ENCODE results near the gene PIAS4.

PIAS4 gene

GRCh38 chr19:4015705-4016402 is 8.3 kb downstream of the PIAS4 start:
- DNase-seq (ENCODE audit: low read depth), result no peak
- TF ChIP-seq CTCF (conservative IDR thresholded peaks at IDR 0.05; ENCODE audit: low read length), result no peak
- H3K4me3 ChIP-seq (ENCODE audit: low read length), result no peak overlapping the region

- no peak for TF ChIP-seq CTCF (conservative IDR thresholded peaks at IDR 0.05; ENCODE audit: low read length)
Measured at GRCh38 chr19:4016486-4016885, 8.9 kb downstream of the PIAS4 start.

GRCh38 chr19:4016903-4017638 is 9.5 kb downstream of the PIAS4 start:
- DNase-seq (ENCODE audit: low read depth), result no peak
- no peak overlapping the region for H3K4me3 ChIP-seq (ENCODE audit: low read length)
- TF ChIP-seq CTCF (conservative IDR thresholded peaks at IDR 0.05; ENCODE audit: low read length), result no peak

More at GRCh38 chr19:4016486-4016885, 8.9 kb downstream of the PIAS4 start:
- DNase-seq (ENCODE audit: low read depth), result no peak
- no peak overlapping the region for H3K4me3 ChIP-seq (ENCODE audit: low read length)

GRCh38 chr19:4018140-4018613 is 10.6 kb downstream of the PIAS4 start:
- H3K4me3 ChIP-seq (ENCODE audit: low read length), result no peak overlapping the region
- TF ChIP-seq CTCF (conservative IDR thresholded peaks at IDR 0.05; ENCODE audit: low read length), result no peak
- no peak for DNase-seq (ENCODE audit: low read depth)

GRCh38 chr19:4018775-4019504 is 11.4 kb downstream of the PIAS4 start:
- H3K4me3 ChIP-seq (ENCODE audit: low read length), result no peak overlapping the region
- no peak for TF ChIP-seq CTCF (conservative IDR thresholded peaks at IDR 0.05; ENCODE audit: low read length)
- DNase-seq (ENCODE audit: low read depth), result no peak

GRCh38 chr19:4019578-4019977 is 12.0 kb downstream of the PIAS4 start:
- no peak for DNase-seq (ENCODE audit: low read depth)
- TF ChIP-seq CTCF (conservative IDR thresholded peaks at IDR 0.05; ENCODE audit: low read length), result no peak
- H3K4me3 ChIP-seq (ENCODE audit: low read length), result no peak overlapping the region

Data from AG10803 (cell line).